GM10847 (cell line): Measurements from ENCODE around the gene MEIS1.

Source experiments
- POLR2A ChIP-seq: IDR thresholded peaks from 2 replicates; pipeline ENCODE4 v1.6.1; 2011; ENCODE audit not compliant: insufficient read length; ENCODE audit errors: extremely low read depth

Gene MEIS1

GRCh38 chr2:66568650-66569300 is 133.8 kb downstream of the MEIS1 start:
- no peak for TF ChIP-seq POLR2A

- TF ChIP-seq POLR2A, result no peak
Observed at GRCh38 chr2:66569321-66569851, 134.5 kb downstream of the MEIS1 start.

- no peak for TF ChIP-seq POLR2A
Observed at GRCh38 chr2:66569974-66570373, 135.0 kb downstream of the MEIS1 start.

GRCh38 chr2:66570471-66570870 is 135.5 kb downstream of the MEIS1 start:
- TF ChIP-seq POLR2A, result no peak

GRCh38 chr2:66571918-66572317 is 137.0 kb downstream of the MEIS1 start:
- no peak for TF ChIP-seq POLR2A

- TF ChIP-seq POLR2A, result no peak
Observed at GRCh38 chr2:66572391-66572790, 137.5 kb downstream of the MEIS1 start.

- no peak for TF ChIP-seq POLR2A
Observed at GRCh38 chr2:66573416-66573815, 138.5 kb downstream of the MEIS1 start.

- TF ChIP-seq POLR2A, result no peak
Observed at GRCh38 chr2:66573821-66574233, 138.9 kb downstream of the MEIS1 start.

- TF ChIP-seq POLR2A, result no peak
Observed at GRCh38 chr2:66574701-66575624, 140.0 kb downstream of the MEIS1 start.

GRCh38 chr2:66575625-66576310 is 140.8 kb downstream of the MEIS1 start:
- TF ChIP-seq POLR2A, result no peak

- TF ChIP-seq POLR2A, result no peak
Observed at GRCh38 chr2:66576311-66576560, 141.3 kb downstream of the MEIS1 start.

- no peak for TF ChIP-seq POLR2A
Observed at GRCh38 chr2:66576561-66577320, 141.8 kb downstream of the MEIS1 start.

GRCh38 chr2:66577321-66578053 is 142.6 kb downstream of the MEIS1 start:
- no peak for TF ChIP-seq POLR2A

GRCh38 chr2:66578054-66578686 is 143.2 kb downstream of the MEIS1 start:
- no peak for TF ChIP-seq POLR2A
